ENCODE results near the gene ARMC9. TPM values are rescaled to one million over a fixed set of nuclear protein-coding genes. Genes with fewer than 3 reads are reported as not detected.
A peak's percentile ranks its signal among the peaks of the same experiment; 100 is the strongest.

ARMC9 gene
- total RNA-seq, 1 donor from 2014 or later, result 11.8 TPM

GRCh38 chr2:231203087-231203486 is 4.7 kb downstream of the ARMC9 start:
- peak; percentile 14 for DNase-seq (ENCODE audit: low spot score)

GRCh38 chr2:231204146-231204545 is 5.7 kb downstream of the ARMC9 start:
- peak; percentile 78 for DNase-seq (ENCODE audit: low spot score)

GRCh38 chr2:231204581-231204980 is 6.2 kb downstream of the ARMC9 start:
- peak; percentile 71 for DNase-seq (ENCODE audit: low spot score)

GRCh38 chr2:231207734-231208133 is 9.3 kb downstream of the ARMC9 start:
- no peak for DNase-seq (ENCODE audit: low spot score)

- no peak for DNase-seq (ENCODE audit: low spot score)
Measured at GRCh38 chr2:231210782-231211181, 12.4 kb downstream of the ARMC9 start.

GRCh38 chr2:231211486-231211885 is 13.1 kb downstream of the ARMC9 start:
- no peak for DNase-seq (ENCODE audit: low spot score)

- no peak for DNase-seq (ENCODE audit: low spot score)
Measured at GRCh38 chr2:231212329-231212845, 14.0 kb downstream of the ARMC9 start.

GRCh38 chr2:231213931-231214642 is 15.7 kb downstream of the ARMC9 start:
- DNase-seq (ENCODE audit: low spot score), result no peak

GRCh38 chr2:231218366-231218765 is 19.9 kb downstream of the ARMC9 start:
- DNase-seq (ENCODE audit: low spot score), result no peak

GRCh38 chr2:231219289-231219688 is 20.9 kb downstream of the ARMC9 start:
- no peak for DNase-seq (ENCODE audit: low spot score)

- DNase-seq (ENCODE audit: low spot score), result no peak
Measured at GRCh38 chr2:231221761-231222160, 23.3 kb downstream of the ARMC9 start.

GRCh38 chr2:231222318-231223000 is 24.0 kb downstream of the ARMC9 start:
- no peak for DNase-seq (ENCODE audit: low spot score)

- no peak for DNase-seq (ENCODE audit: low spot score)
Measured at GRCh38 chr2:231223001-231223375, 24.6 kb downstream of the ARMC9 start.

- DNase-seq (ENCODE audit: low spot score), result no peak
Measured at GRCh38 chr2:231223458-231223976, 25.1 kb downstream of the ARMC9 start.

GRCh38 chr2:231227310-231228162 is 29.1 kb downstream of the ARMC9 start:
- DNase-seq (ENCODE audit: low spot score), result no peak

GRCh38 chr2:231228223-231228622 is 29.8 kb downstream of the ARMC9 start:
- no peak for DNase-seq (ENCODE audit: low spot score)

- DNase-seq (ENCODE audit: low spot score), result no peak
Measured at GRCh38 chr2:231228974-231229529, 30.6 kb downstream of the ARMC9 start.

- no peak for DNase-seq (ENCODE audit: low spot score)
Measured at GRCh38 chr2:231235217-231235616, 36.8 kb downstream of the ARMC9 start.

GRCh38 chr2:231238689-231239088 is 40.3 kb downstream of the ARMC9 start:
- DNase-seq (ENCODE audit: low spot score), result peak; percentile 28

- peak; percentile 74 for DNase-seq (ENCODE audit: low spot score)
Measured at GRCh38 chr2:231239751-231240150, 41.3 kb downstream of the ARMC9 start.
